Activated B cell treated with CpG ODN at 0.5 μM for 24 hours (primary cell): ENCODE measurements around the gene NLRP6. TPM values are rescaled to one million over a fixed set of nuclear protein-coding genes. Genes with fewer than 3 reads are reported as not detected.
"Not testable (repeated sequence)": the region's sequence is repeated elsewhere in the genome, so short reads cannot be mapped to it uniquely, and the experiment has no call there.

Experiments used
- ATAC-seq: fragments of 200-7000 bp; cut with Tn5 transposase; one replicate; pipeline ENCODE4 v1.10.0; 2021; ENCODE audit warnings: low read depth, mild to moderate bottlenecking, moderate library complexity
- CTCF ChIA-PET: fragments of 350-600 bp; sonication (Branson Sonifier 250); formaldehyde crosslinking; loops from one replicate; lab custom pipeline; 2021; ENCODE audit warnings: antibody characterized with exemption; lab: Charles Lee
- POLR2A ChIA-PET: fragments of 350-600 bp; sonication (Branson Sonifier 250); formaldehyde crosslinking; loops from one replicate; lab custom pipeline; 2021; ENCODE audit warnings: antibody characterized with exemption; lab: Charles Lee
- DNase-seq: peaks from one replicate; pipeline ENCODE4 v3.0.0; 2022
- H3K27ac Mint-ChIP-seq: one replicate; pipeline ENCODE4 v1.8.0; 2020; ENCODE audit warnings: mixed read lengths
- H3K27me3 Mint-ChIP-seq: one replicate; pipeline ENCODE4 v1.8.0; 2021; ENCODE audit warnings: mixed read lengths
- H3K36me3 Mint-ChIP-seq: one replicate; pipeline ENCODE4 v1.8.0; 2021; ENCODE audit warnings: low read depth, mixed read lengths
- H3K4me1 Mint-ChIP-seq: one replicate; pipeline ENCODE4 v1.8.0; 2021; ENCODE audit warnings: mixed read lengths
- H3K4me3 Mint-ChIP-seq: one replicate; pipeline ENCODE4 v1.8.0; 2020; ENCODE audit warnings: mild to moderate bottlenecking, mixed read lengths
- H3K9me3 Mint-ChIP-seq: one replicate; pipeline ENCODE4 v1.8.0; 2020; ENCODE audit warnings: mixed read lengths
- CTCF ChIP-seq: fragments of 200-600 bp; IDR thresholded peaks from one replicate; pipeline ENCODE4 v1.8.0; 2022; ENCODE audit warnings: antibody characterized with exemption, mild to moderate bottlenecking
- intact Hi-C: fragments of 100-400 bp; cut with micrococcal nuclease; formaldehyde crosslinking; loops from one replicate; pipeline ENCODE4 v1.15.1; 2024
- total RNA-seq: library from RNA; stranded (reverse); gene quantifications from 2 replicates; pipeline ENCODE4 v1.2.3, GENCODE V29; 2022

The NLRP6 gene
- total RNA-seq, 1 donor from 2014 or later: 0.64 TPM

- DNase-seq (no peak), ATAC-seq (no peak)
- Mint-ChIP-seq H3K27ac (peak overlapping the region; percentile 68), H3K4me1 (peaks cover 62% of the 10 kb centered on the region), H3K9me3 (no peaks in the 10 kb centered on the region), H3K36me3 (no peaks in the 10 kb centered on the region), H3K4me3 (peak overlapping the region; percentile 58), H3K27me3 (no peaks in the 10 kb centered on the region)
- ChIA-PET POLR2A (interaction anchor here (0.6 to 2.3 kb wide), 12 partner anchors 8 to 131 kb away, joined by 3 to 22 read pairs (median 4); partner anchors contain the start of genes BET1L, IFITM2, PSMD13 and RIC8A), CTCF (interaction anchor here (1.0 to 3.1 kb wide), 4 partner anchors 8 to 66 kb away, joined by 3 to 27 read pairs (median 6); partner anchors contain the start of gene IFITM2)
- intact Hi-C loops: loop anchor here (1.0 kb wide), 1 partner anchor 8 kb away; no protein-coding TSS in a partner anchor
- TF ChIP-seq CTCF: no peak
Measured at GRCh38 chr11:316891-317301, 38.7 kb downstream of the NLRP6 start.

GRCh38 chr11:317668-318404, 39.6 kb downstream of the NLRP6 start:
- not testable (repeated sequence) for H3K27me3 Mint-ChIP-seq, H3K36me3 Mint-ChIP-seq, DNase-seq, ATAC-seq, H3K9me3 Mint-ChIP-seq
- POLR2A ChIA-PET: interaction anchor here (0.5 to 2.3 kb wide), 10 partner anchors 9 to 130 kb away, joined by 3 to 22 read pairs (median 4); partner anchors contain the start of genes BET1L, IFITM2, PSMD13 and RIC8A
- Mint-ChIP-seq H3K27ac (peak overlapping the region; percentile 68), H3K4me1 (peaks cover 53% of the 10 kb centered on the region), H3K4me3 (peak overlapping the region; percentile 58)
- CTCF ChIA-PET: interaction anchor here (1.0 to 3.1 kb wide), 4 partner anchors 9 to 67 kb away, joined by 3 to 27 read pairs (median 6); partner anchors contain the start of gene IFITM2
- intact Hi-C loops: loop anchor here (1.0 kb wide), 1 partner anchor 9 kb away; no protein-coding TSS in a partner anchor

- H3K9me3 Mint-ChIP-seq, DNase-seq, H3K36me3 Mint-ChIP-seq, intact Hi-C loops, H3K27me3 Mint-ChIP-seq, H3K4me3 Mint-ChIP-seq, H3K27ac Mint-ChIP-seq: not testable (repeated sequence)
- POLR2A ChIA-PET: interaction anchor here (1.3 to 2.3 kb wide), 3 partner anchors 10 to 37 kb away, joined by 3 to 22 read pairs (median 12); partner anchors contain the start of gene IFITM2
- H3K4me1 Mint-ChIP-seq: peaks cover 46% of the 10 kb centered on the region
- ATAC-seq: peak; percentile 83
- CTCF ChIA-PET: interaction anchor here (3.1 kb wide), 1 partner anchor 12 kb away, joined by 27 read pairs; the partner anchor contains the start of gene IFITM2
Measured at GRCh38 chr11:318405-319120, 40.4 kb downstream of the NLRP6 start.

- H3K9me3 Mint-ChIP-seq, DNase-seq, intact Hi-C loops, CTCF ChIA-PET, H3K27me3 Mint-ChIP-seq, H3K36me3 Mint-ChIP-seq: not testable (repeated sequence)
- peak; percentile 9 for ATAC-seq
- Mint-ChIP-seq H3K4me3 (peak overlapping the region; percentile 58), H3K27ac (peak overlapping the region; percentile 30), H3K4me1 (peaks cover 39% of the 10 kb centered on the region)
- POLR2A ChIA-PET: interaction anchor here (0.6 kb wide), 1 partner anchor 52 kb away, joined by 3 read pairs; no protein-coding TSS in a partner anchor
Measured at GRCh38 chr11:319121-319887, 41.1 kb downstream of the NLRP6 start.

- CTCF ChIA-PET, intact Hi-C loops: not testable (repeated sequence)
- POLR2A ChIA-PET: interaction anchor here (0.6 kb wide), 1 partner anchor 52 kb away, joined by 3 read pairs; no protein-coding TSS in a partner anchor
Measured at GRCh38 chr11:319888-320273, 41.7 kb downstream of the NLRP6 start.

GRCh38 chr11:324156-324555, 45.9 kb downstream of the NLRP6 start:
- POLR2A ChIA-PET: interaction anchor here (0.7 kb wide), 1 partner anchor 16 kb away, joined by 3 read pairs; no protein-coding TSS in a partner anchor

More at GRCh38 chr11:319888-320273, 41.7 kb downstream of the NLRP6 start:
- not testable (repeated sequence) for ATAC-seq, H3K36me3 Mint-ChIP-seq, H3K27ac Mint-ChIP-seq, H3K9me3 Mint-ChIP-seq, H3K27me3 Mint-ChIP-seq, DNase-seq
- H3K4me1 Mint-ChIP-seq: peaks cover 37% of the 10 kb centered on the region
- peak overlapping the region; percentile 58 for H3K4me3 Mint-ChIP-seq

GRCh38 chr11:324593-325517, 46.6 kb downstream of the NLRP6 start:
- DNase-seq, ATAC-seq, H3K4me3 Mint-ChIP-seq, H3K36me3 Mint-ChIP-seq, intact Hi-C loops, H3K9me3 Mint-ChIP-seq, H3K27me3 Mint-ChIP-seq: not testable (repeated sequence)
- H3K4me1 Mint-ChIP-seq: peaks cover 49% of the 10 kb centered on the region
- POLR2A ChIA-PET: interaction anchor here (0.7 kb wide), 1 partner anchor 15 kb away, joined by 3 read pairs; no protein-coding TSS in a partner anchor
- H3K27ac Mint-ChIP-seq: peak overlapping the region; percentile 53
- CTCF ChIA-PET: interaction anchor here (0.7 to 1.5 kb wide), 2 partner anchors 15 to 72 kb away, joined by 3 to 4 read pairs; no protein-coding TSS in a partner anchor

More at GRCh38 chr11:324156-324555, 45.9 kb downstream of the NLRP6 start:
- no peak overlapping the region for H3K27ac Mint-ChIP-seq
- no peak overlapping the region for H3K4me3 Mint-ChIP-seq
- intact Hi-C loops: no loop called here
- ATAC-seq (no peak), DNase-seq (no peak)
- no peaks in the 10 kb centered on the region for H3K27me3 Mint-ChIP-seq
- no peak for TF ChIP-seq CTCF
- H3K9me3 Mint-ChIP-seq: no peaks in the 10 kb centered on the region
- H3K4me1 Mint-ChIP-seq: peaks cover 48% of the 10 kb centered on the region
- CTCF ChIA-PET: no interaction called here
- H3K36me3 Mint-ChIP-seq: no peaks in the 10 kb centered on the region
